ENCODE data around the gene DAPK2.

The DAPK2 gene

DNA sequence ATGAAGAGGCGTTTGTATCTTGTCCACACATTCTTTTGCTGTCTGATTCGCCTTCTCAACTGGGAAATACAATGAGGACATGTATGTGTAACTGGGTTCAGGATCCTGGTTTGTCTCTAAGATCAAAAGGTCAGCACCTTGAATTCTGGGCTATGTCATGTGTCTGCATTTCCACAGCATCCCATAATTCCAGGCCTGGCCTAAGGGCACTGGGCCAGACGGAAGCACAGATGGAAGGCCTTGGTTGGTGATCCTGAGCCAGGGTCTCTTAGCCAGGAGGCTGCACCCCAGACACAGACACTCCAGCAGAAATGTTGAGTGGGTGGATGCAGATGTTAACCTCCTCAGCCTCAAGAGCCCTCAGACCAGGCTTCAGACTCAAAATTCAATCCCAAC lies 188.8 kb downstream of the DAPK2 start:
- no peak for DNase-seq
